Stomach smooth muscle (tissue), 2 donors: ENCODE measurements around the gene ZNF385B.
"Not testable (repeated sequence)": the region's sequence is repeated elsewhere in the genome, so short reads cannot be mapped to it uniquely, and the experiment has no call there.

Experiments
- H3K27ac ChIP-seq: one replicate; pipeline ENCODE4 v1.7.0; 2013; ENCODE audit warnings: mild to moderate bottlenecking, low read length, inconsistent platforms
- H3K27me3 ChIP-seq, 2 donors: one replicate each; pipeline ENCODE4 v1.7.0; 2013; ENCODE audit warnings: low read length in 2 of 2; ENCODE audit not compliant: insufficient read depth in 2 of 2, control insufficient read depth in 1 of 2
- H3K36me3 ChIP-seq, 2 donors: one replicate each; pipeline ENCODE4 v1.7.0; 2013; ENCODE audit warnings: low read length in 2 of 2; ENCODE audit not compliant: control insufficient read depth in 2 of 2, insufficient read depth in 2 of 2
- H3K4me1 ChIP-seq: one replicate; pipeline ENCODE4 v1.7.0; 2013; ENCODE audit warnings: low read length; ENCODE audit not compliant: control insufficient read depth, insufficient read depth
- H3K4me3 ChIP-seq, 2 donors: one replicate each; pipeline ENCODE4 v1.7.0; 2013; ENCODE audit warnings: low read length in 2 of 2
- H3K9ac ChIP-seq, 2 donors: one replicate each; pipeline ENCODE4 v1.7.0; 2013; ENCODE audit warnings: low read length in 2 of 2, mild to moderate bottlenecking in 1 of 2
- H3K9me3 ChIP-seq, 2 donors: one replicate each; pipeline ENCODE4 v1.7.0; 2013; ENCODE audit warnings: low read length in 2 of 2; ENCODE audit not compliant: control insufficient read depth in 2 of 2
- donor health status: healthy.
- donor health status: Pancreatic carcinoma.

ZNF385B gene

GRCh38 chr2:179802051-179802882, 59.1 kb downstream of the ZNF385B start:
- no peaks in the 10 kb centered on the region for H3K36me3 ChIP-seq
- no peak overlapping the region for H3K4me3 ChIP-seq
- H3K27me3 ChIP-seq = no peaks in the 10 kb centered on the region
- H3K9ac ChIP-seq = no peak overlapping the region
- no peaks in the 10 kb centered on the region for H3K4me1 ChIP-seq
- H3K27ac ChIP-seq = no peak overlapping the region
- no peaks in the 10 kb centered on the region for H3K9me3 ChIP-seq

GRCh38 chr2:179800776-179801175, 60.6 kb downstream of the ZNF385B start:
- Histone ChIP-seq H3K4me1 (no peaks in the 10 kb centered on the region), H3K9me3 (no peaks in the 10 kb centered on the region), H3K27ac (no peak overlapping the region), H3K9ac (no peak overlapping the region), H3K36me3 (no peaks in the 10 kb centered on the region), H3K4me3 (no peak overlapping the region), H3K27me3 (no peaks in the 10 kb centered on the region)

DNA sequence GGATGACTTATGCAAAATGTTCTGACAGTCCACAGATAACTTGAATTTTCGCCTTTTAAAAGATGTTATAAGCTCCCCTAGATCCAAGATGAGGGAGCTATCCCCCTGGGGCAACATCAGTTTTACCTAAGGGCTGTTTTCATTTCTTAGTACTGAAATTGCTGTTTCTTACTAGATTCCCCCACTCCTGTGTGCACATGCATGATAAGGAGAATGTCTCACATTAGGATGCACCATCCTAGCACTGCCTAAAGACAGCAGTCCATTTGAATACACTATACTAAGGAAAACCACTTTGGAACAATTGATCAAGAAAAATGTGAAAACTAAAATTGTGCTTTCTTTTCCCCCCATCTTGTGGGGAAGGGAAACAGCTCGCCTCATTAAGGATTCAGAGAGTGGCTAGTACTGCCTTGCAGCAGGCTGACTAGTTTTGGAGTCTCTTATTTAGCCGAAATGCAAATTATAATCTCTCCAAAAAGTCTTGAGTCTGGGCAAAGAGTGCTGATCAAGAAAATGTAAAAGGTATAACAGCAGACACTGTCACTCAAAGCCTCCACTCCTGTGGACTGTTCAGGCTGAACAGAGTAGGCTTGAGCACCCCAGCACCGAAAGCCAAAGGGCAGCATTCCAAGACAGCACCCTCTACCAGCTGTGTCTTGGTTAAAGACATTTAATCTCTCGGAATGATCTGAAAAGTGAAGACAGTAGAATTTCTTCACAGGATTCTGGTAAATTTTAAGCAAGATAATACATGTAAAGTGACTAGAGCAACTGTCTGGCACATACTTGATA, 65.0 kb downstream of the ZNF385B start:
- Histone ChIP-seq H3K27me3 (no peaks in the 10 kb centered on the region), H3K9ac (no peak overlapping the region), H3K9me3 (no peaks in the 10 kb centered on the region), H3K27ac (no peak overlapping the region), H3K4me1 (no peaks in the 10 kb centered on the region), H3K4me3 (no peak overlapping the region), H3K36me3 (no peaks in the 10 kb centered on the region)

DNA sequence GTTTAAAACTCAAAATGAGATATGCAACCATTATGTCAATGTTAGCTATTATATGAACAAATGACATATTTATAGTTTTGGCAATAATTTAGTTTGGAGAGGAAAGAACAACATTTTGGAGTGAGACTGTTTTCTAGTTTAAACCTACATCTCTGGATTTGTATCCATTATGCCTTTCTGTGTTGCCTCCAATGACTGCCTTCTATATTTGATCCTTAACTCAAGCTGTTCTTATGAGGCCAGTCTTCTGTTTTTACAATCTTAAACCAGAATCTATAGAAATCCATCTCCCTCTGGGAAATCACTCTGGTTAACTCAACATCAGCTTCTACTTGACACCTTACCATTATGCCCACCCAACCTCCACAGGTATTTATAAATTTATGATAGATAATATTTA, 67.5 kb downstream of the ZNF385B start:
- Histone ChIP-seq H3K4me3 (no peak overlapping the region), H3K36me3 (no peaks in the 10 kb centered on the region), H3K4me1 (no peaks in the 10 kb centered on the region), H3K27ac (no peak overlapping the region), H3K9ac (no peak overlapping the region), H3K27me3 (no peaks in the 10 kb centered on the region), H3K9me3 (no peaks in the 10 kb centered on the region)

- Histone ChIP-seq H3K36me3 (no peaks in the 10 kb centered on the region), H3K27me3 (no peaks in the 10 kb centered on the region), H3K9ac (no peak overlapping the region)
Measured at GRCh38 chr2:179793238-179793637, 68.2 kb downstream of the ZNF385B start.

DNA sequence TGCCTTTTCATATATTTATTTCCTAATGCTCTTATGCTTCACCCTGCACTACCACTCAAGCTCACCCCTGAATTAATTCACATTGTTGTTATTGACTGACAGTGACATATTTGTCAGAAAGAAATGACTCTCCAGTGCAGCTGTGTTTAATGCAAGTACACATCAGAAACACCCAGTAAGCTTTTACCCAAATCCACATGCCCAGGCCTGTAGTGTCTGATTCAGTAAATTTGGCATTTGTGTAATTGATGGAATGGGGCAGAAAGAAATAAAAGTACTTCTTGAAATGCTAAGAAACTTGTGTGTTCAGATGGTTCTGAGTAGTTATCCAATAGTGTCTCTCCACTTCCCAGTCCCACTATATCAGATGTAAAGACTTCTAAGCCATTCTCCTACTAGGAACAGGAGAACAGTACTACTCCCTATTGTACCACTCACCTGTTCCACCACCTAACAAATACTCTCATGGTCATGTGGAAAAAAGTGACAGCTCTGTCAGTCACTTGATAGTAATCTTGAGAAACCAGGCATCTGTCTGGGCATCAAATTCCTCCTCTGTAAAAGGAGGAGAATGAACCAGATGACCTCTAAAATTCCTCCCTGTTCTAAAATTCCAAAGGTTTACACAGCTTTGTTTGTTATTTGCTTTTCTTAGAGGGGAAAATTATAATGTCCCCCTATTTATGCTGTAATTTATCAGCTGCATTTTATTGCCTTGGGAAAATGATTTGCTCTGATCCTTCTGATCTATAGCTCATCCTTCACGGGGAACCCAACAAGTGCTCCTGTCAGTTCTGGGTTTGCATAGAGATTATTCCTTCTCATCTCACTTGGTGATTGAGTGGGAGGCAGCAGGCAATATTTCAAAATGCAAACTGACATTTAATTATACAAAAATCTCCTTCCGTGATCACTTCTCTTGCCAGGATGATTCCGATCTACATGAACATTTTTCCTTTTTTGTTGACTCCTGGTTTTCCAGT, 70.9 kb downstream of the ZNF385B start:
- no peaks in the 10 kb centered on the region for H3K36me3 ChIP-seq
- no peaks in the 10 kb centered on the region for H3K9me3 ChIP-seq
- no peak overlapping the region for H3K4me3 ChIP-seq
- H3K27me3 ChIP-seq = no peaks in the 10 kb centered on the region
- H3K27ac ChIP-seq = no peak overlapping the region
- no peak overlapping the region for H3K9ac ChIP-seq
- H3K4me1 ChIP-seq = no peaks in the 10 kb centered on the region

More at GRCh38 chr2:179793238-179793637, 68.2 kb downstream of the ZNF385B start:
- Histone ChIP-seq H3K27ac (no peak overlapping the region), H3K4me1 (no peaks in the 10 kb centered on the region), H3K4me3 (no peak overlapping the region), H3K9me3 (no peaks in the 10 kb centered on the region)

- Histone ChIP-seq H3K9me3 (no peaks in the 10 kb centered on the region), H3K27me3 (no peaks in the 10 kb centered on the region), H3K36me3 (no peaks in the 10 kb centered on the region), H3K4me3 (no peak overlapping the region), H3K4me1 (no peaks in the 10 kb centered on the region), H3K9ac (no peak overlapping the region), H3K27ac (no peak overlapping the region)
Measured at GRCh38 chr2:179788104-179788503, 73.3 kb downstream of the ZNF385B start.

DNA sequence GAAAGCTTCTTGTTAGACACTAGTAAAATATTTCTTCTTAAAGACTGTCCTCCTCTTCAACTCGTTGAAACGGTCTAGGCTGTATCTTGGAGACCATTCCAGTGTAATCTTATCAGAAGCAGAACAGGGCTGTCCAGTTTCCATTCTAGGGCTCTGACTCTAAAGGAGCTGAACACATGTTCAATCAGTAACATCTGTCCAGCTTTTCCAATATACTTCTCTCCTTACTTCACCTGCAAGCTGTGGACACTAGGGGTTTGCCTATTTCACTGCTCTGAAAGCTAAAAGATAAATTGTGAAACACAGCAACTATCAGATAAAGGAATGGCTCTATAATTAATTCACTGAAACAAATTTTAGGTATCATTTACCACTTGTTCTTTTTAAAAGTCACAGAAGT, 73.8 kb downstream of the ZNF385B start:
- Histone ChIP-seq H3K27ac (no peak overlapping the region), H3K9me3 (no peaks in the 10 kb centered on the region), H3K27me3 (no peaks in the 10 kb centered on the region), H3K4me1 (no peaks in the 10 kb centered on the region), H3K9ac (no peak overlapping the region), H3K4me3 (no peak overlapping the region), H3K36me3 (no peaks in the 10 kb centered on the region)

DNA sequence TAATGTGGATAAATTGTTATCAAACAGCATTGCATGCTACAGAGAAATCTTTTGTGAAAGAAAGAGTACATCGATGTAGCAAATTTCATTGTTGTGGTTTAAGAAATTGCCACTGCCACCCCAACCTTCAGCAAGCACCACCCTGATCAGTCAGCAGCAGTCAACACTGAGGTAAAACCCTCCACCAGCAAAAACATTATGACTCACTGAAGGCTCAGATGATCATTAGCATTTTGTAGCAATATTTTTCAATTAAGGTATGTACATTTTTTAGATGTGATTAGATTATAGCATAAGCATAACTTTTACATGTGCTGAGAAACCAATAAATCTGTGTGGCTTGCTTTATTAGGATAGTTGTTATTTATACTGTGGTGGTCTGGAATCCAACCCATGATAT, 75.5 kb downstream of the ZNF385B start:
- Histone ChIP-seq H3K27ac (no peak overlapping the region), H3K9ac (no peak overlapping the region), H3K36me3 (no peaks in the 10 kb centered on the region), H3K27me3 (no peaks in the 10 kb centered on the region), H3K4me1 (no peaks in the 10 kb centered on the region), H3K9me3 (no peaks in the 10 kb centered on the region), H3K4me3 (no peak overlapping the region)

DNA sequence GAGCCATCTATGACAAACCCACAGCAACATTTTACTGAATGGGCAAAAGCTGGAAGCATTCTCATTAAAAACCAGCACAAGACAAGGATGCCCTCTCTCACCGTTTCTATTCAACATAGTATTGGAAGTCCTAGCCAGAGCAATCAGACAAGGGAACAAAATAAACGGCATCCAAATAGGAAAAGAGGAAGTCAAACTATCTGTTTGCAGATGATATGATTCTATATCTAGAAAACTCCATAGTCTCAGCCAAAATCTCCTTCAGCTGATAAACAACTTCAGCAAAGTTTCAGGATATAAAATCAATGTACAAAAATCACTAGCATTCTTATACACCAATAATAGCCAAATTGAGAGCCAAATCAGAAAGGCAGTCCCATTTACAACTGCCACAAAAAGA, 79.1 kb downstream of the ZNF385B start:
- H3K36me3 ChIP-seq, H3K27ac ChIP-seq, H3K9ac ChIP-seq, H3K4me1 ChIP-seq, H3K9me3 ChIP-seq, H3K27me3 ChIP-seq, H3K4me3 ChIP-seq: not testable (repeated sequence)
